ENCODE results near the gene CDKN2A.

CDKN2A gene

GRCh38 chr9:22010866-22011625 is 16.9 kb upstream of the CDKN2A start:
- DNase-seq (peak; percentile 51), ATAC-seq (ENCODE audit: insufficient read depth, low read depth) (peak; percentile 51; the same call in 2 of the 3 replicates)
- H3K4me1 ChIP-seq (ENCODE audit: insufficient read depth, low read length): peaks cover 24% of the 10 kb centered on the region; the same call in 1 of the 2 replicates
- no peak overlapping the region for H3K9ac ChIP-seq (ENCODE audit: low read depth, low read length)
- H3K27ac ChIP-seq (ENCODE audit: low read length): no peak overlapping the region
- no peak overlapping the region for H2AFZ ChIP-seq (ENCODE audit: low read depth, low read length)
- TF ChIP-seq CTCF (IDR thresholded peaks at IDR 0.05; ENCODE audit: borderline replicate concordance, extremely low read depth, low read length, poor library complexity, severe bottlenecking): no peak
- no peak for TF ChIP-seq EZH2 (IDR thresholded peaks at IDR 0.05; ENCODE audit: borderline replicate concordance, low read depth, low read length, severe bottlenecking)
- H3K9me3 ChIP-seq (ENCODE audit: insufficient read depth, low read length, severe bottlenecking): no peaks in the 10 kb centered on the region
- H3K4me2 ChIP-seq (ENCODE audit: insufficient read depth, low read length): no peak overlapping the region
- H3K27me3 ChIP-seq (ENCODE audit: insufficient read depth, low read length, poor library complexity): no peaks in the 10 kb centered on the region
- no peak overlapping the region for H3K4me3 ChIP-seq (ENCODE audit: low read depth in 1 of 2, low read length in 2 of 2)
- H3K79me2 ChIP-seq (ENCODE audit: insufficient read depth, low read length): peaks cover 83% of the 10 kb centered on the region
- H4K20me1 ChIP-seq (ENCODE audit: insufficient read depth, low read length): peaks cover 25% of the 10 kb centered on the region
- peaks cover 61% of the 10 kb centered on the region for H3K36me3 ChIP-seq (ENCODE audit: insufficient read depth, low read length)

DNA sequence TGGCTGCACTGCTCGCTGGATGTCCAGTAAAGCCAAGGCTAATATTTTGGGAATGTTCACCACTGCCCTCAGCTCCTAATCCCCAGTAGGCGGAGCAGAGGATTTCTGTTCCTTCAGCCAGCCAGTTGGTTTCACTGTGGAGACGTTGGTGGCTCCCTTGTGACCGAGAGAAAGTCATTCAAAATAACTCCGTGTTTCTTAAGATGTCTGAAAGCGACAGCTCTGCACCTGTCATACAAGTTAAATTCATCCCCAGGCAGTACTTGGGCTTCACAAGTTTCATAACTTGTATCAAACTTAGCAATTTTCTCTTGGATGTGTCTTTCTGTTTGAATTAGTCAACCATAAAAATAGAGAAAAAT is 15.3 kb upstream of the CDKN2A start:
- ATAC-seq (ENCODE audit: insufficient read depth, low read depth) (no peak), DNase-seq (no peak)
- Histone ChIP-seq H3K4me3 (ENCODE audit: low read depth in 1 of 2, low read length in 2 of 2) (no peak overlapping the region), H3K79me2 (ENCODE audit: insufficient read depth, low read length) (peaks cover 97% of the 10 kb centered on the region), H3K9ac (ENCODE audit: low read depth, low read length) (no peak overlapping the region), H3K9me3 (ENCODE audit: insufficient read depth, low read length, severe bottlenecking) (no peaks in the 10 kb centered on the region), H3K27ac (ENCODE audit: low read length) (no peak overlapping the region), H4K20me1 (ENCODE audit: insufficient read depth, low read length) (peaks cover 25% of the 10 kb centered on the region), H3K27me3 (ENCODE audit: insufficient read depth, low read length, poor library complexity) (no peaks in the 10 kb centered on the region), H3K4me1 (ENCODE audit: insufficient read depth, low read length) (peaks cover 27% of the 10 kb centered on the region; the same call in 1 of the 2 replicates), H3K4me2 (ENCODE audit: insufficient read depth, low read length) (no peak overlapping the region), H2AFZ (ENCODE audit: low read depth, low read length) (no peak overlapping the region), H3K36me3 (ENCODE audit: insufficient read depth, low read length) (peaks cover 68% of the 10 kb centered on the region)
- no peak for TF ChIP-seq CTCF (IDR thresholded peaks at IDR 0.05; ENCODE audit: borderline replicate concordance, extremely low read depth, low read length, poor library complexity, severe bottlenecking)
- no peak for TF ChIP-seq EZH2 (IDR thresholded peaks at IDR 0.05; ENCODE audit: borderline replicate concordance, low read depth, low read length, severe bottlenecking)

GRCh38 chr9:22008717-22009505 is 14.7 kb upstream of the CDKN2A start, which contains the start of gene CDKN2B:
TSS of gene CDKN2B (minus strand) at chr9:22009305. CDS start at chr9:22008953, 352 bp downstream.
- no peak for DNase-seq
- Histone ChIP-seq H3K9me3 (ENCODE audit: insufficient read depth, low read length, severe bottlenecking) (no peaks in the 10 kb centered on the region), H4K20me1 (ENCODE audit: insufficient read depth, low read length) (peaks cover 25% of the 10 kb centered on the region), H3K27me3 (ENCODE audit: insufficient read depth, low read length, poor library complexity) (no peaks in the 10 kb centered on the region), H3K9ac (ENCODE audit: low read depth, low read length) (no peak within 1 kb of the TSS), H3K4me2 (ENCODE audit: insufficient read depth, low read length) (no peak within 1 kb of the TSS), H3K27ac (ENCODE audit: low read length) (no peak within 1 kb of the TSS), H3K4me1 (ENCODE audit: insufficient read depth, low read length) (peaks cover 32% of the 10 kb centered on the region), H3K36me3 (ENCODE audit: insufficient read depth, low read length) (peaks cover 65% of the 10 kb centered on the region), H3K4me3 (ENCODE audit: low read depth in 1 of 2, low read length in 2 of 2) (no peak within 1 kb of the TSS), H2AFZ (ENCODE audit: low read depth, low read length) (no peak within 1 kb of the TSS), H3K79me2 (ENCODE audit: insufficient read depth, low read length) (peaks cover 99% of the 10 kb centered on the region)
- TF ChIP-seq CTCF (IDR thresholded peaks at IDR 0.05; ENCODE audit: borderline replicate concordance, extremely low read depth, low read length, poor library complexity, severe bottlenecking): no peak
- no peak for TF ChIP-seq EZH2 (IDR thresholded peaks at IDR 0.05; ENCODE audit: borderline replicate concordance, low read depth, low read length, severe bottlenecking)
- ATAC-seq (ENCODE audit: insufficient read depth, low read depth): no peak

Data from DND-41 (cell line).